CD4-positive, alpha-beta T cell treated with Interleukin-15 for 1 hour (primary cell): ENCODE data around the gene GRIK1.

Experiments used
- DNase-seq: peaks from one replicate; pipeline ENCODE4 v3.0.0-alpha.2; 2020

GRIK1 gene

DNA sequence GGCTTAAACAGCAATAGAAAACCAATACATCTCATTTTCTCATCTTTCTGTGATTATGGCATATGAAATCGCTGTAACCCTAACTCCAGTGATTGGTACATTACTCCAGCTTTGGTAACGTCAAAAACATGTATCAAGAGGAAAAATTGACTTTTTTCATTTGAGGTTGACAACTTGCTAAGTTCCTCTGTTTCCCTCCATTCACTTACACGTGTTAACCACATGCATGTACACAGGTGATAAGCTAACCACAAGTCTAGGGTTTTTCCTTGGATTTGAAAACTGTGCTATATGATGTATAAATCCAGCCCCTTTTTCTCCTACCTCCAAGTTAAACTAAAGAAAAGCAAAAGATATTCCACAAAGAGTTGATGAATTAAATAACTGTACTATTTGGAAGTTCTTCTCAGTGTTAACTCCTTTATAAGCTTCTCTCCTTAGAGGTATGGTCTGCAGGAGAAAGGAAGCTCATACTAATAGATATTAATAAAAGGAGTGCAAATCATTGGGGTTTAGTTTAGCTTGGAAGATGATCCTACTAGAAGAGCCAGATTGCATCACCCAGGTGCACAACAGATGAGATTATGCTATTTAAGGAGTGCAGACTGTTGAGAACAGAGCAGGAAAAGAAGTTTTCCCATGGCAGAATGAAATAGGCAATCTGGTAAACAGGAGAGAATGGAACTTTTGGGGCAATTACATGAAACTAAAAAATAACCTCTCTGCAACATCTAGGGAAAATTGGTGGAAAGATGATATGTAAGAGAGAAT, 277.9 kb downstream of the GRIK1 start:
- no peak for DNase-seq

DNA sequence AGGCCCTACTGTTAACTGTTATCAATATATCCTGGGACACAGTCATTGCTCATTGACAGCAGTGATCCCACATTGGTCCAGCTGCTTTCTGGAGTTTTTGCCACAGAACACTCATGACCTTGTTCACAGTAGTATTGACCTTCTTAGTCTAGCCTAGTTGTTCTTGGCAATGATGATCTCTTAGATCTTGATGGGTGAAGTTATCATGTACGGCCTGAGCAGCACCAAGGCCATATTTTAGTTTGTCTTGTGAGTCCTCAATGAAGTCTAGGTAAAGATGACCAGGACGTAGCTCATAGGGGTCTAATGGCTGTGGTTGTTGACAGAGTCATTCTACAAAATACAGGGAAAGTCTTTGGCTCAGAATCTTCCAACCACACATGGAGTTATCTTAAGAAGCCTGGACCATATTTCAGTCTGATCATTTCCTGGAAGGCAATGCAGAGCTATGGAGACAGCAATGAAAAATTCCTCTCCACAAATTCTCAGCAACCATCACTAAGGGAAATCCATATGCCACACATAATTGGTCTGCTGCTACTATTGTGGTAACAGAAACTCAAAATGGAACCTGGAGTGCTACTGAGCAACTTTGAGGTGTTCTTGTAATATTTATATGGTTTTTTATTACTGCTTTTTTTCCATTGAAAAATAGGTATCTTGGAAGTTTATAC, 279.6 kb downstream of the GRIK1 start:
- DNase-seq = no peak

DNA sequence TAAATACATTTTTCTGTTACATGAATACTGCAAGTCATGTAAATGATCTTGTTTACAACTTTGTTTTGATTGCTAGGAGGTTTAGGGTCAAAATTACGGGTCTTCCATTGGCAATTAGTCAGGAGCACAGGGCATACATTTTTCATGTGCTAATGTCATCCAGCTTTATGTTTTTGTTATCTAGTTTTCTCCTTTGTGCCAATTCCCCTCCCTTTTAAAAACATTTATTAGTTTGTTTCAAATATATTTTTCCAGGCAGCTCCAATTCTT, 280.9 kb downstream of the GRIK1 start:
- no peak for DNase-seq

DNA sequence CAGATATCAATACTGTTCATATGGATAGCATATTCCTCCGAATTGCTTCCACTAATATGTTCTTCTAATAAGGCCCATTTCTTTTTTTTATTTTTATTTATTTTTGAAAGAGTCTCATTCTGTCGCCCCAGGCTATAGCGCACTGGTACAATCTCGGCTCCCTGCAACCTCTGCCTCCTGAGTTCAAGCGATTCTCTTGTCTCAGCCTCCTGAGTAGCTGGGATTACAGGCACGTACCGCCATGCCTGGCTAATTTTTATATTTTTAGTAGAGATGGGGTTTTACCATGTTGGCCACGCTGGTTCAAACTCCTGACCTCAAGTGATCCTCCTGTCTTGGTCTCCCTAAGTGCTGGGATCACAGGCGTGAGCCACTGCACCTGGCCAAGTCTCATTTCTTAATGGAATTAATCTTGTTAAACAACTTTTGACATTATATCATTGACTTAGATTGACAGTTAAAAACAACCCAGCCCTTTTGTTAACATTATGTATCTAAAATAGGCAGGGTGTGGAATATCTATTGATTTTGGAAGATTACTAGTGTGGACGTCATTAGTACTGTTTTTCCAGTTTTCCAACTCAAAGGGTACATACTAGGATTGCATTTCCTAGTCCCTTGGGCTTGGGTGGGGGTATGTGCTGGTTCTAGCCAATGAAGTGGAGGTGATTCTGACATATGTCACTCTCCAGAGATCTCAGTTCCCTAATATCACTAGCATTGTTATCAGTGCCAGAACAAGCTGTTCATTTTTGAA, 281.4 kb downstream of the GRIK1 start:
- no peak for DNase-seq

DNA sequence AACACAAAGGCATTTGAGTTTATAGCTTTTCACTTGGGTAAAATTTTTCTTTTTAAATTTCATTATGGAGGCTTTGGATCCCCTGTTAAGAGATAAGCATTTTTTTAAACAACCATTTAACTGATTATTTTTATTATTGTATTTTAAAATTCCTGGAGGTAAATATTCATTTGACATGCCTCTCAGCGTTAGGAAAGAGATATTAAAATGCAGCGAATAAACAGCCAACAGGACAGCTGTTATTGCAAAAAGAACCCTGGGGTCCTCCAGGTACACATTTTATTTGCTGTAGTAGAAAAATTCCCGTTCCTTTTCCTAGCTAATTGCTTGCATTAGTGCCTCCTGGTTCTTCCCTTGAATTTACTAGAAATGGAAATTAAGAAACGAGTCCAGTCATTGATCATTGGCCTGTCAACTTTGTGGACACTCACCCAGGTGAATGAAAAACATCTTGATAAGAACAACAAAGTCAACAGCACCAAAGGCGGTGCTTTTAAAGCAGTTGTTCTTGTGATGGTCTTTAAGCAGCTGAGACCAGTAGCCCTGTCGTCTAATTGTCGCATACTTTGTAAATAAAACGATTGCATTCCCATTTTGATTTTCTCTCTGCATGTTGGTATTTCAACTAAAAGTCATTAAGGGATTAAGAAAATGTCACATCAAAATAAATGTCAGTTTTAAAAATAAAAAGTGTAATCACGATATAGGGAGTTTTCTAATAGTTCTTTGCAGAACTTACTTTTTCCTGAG, 282.4 kb downstream of the GRIK1 start:
- no peak for DNase-seq

DNA sequence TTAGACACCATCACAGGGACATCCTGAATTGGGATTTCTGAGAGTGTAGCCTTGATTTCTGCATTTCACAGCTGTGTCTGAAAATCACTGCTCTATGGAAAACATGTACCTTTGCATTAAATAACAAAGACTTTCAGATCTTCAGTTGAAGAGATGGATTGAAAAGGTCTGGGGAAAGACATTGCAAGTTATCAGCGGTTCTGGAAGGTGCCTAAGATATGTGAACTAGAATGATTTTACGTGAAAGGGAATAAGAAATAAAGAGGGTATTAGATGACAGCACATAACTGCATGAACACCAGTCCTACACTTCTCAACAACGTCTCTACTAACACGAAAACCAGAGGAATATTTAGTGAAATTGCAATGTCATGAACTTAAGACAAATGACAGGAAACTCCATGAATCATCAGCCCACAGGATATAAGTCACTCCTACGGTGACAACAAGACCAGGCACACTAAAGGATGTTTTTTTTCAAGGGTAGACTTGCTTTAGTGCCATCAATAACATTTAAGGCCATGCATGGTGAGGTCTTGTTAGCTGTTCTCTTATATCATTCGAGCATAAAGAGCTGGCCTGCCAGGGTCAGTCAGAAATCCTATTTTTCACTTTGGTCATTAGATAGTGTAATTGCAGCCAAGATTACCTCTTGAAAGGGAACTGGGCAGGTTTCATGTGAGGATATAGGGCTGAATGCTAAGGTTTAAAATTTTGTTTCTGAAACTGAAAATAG, 283.1 kb downstream of the GRIK1 start:
- no peak for DNase-seq

DNA sequence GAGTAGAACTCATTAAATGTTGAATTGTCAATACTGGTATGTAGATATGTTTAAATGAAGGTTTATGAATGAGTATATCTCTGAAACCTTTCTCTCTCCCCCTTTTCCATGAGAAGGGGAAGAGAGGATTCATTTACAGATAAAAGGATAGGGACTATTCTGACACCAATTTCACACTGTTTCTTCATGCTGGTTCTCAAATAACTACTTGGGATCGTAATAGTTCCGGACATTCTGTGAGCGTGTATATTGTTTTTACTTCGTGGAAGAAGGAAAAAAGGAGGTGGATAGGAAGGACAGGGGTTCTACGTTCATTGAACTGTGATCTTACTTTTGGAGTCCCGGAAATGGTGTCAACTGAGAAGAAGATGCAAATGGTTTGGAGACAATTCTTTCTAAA, 284.2 kb downstream of the GRIK1 start:
- no peak for DNase-seq

DNA sequence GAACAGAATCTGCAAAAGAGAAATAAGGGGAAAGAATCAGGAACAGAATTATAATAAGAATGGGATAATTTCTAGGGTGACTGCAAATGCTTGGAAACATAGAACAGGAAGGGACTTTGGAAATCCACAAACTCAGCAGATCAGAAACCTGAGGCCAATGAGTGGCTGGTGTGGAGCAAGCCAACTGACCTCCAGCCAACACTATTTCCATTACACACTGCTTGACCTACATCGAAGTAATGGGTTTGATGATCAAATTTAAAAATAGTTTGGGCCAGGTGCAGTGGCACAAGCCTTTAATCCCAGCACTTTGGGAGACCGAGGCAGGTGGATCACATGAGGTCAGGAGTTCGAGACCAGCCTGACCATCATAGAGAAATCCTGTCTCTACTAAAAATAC, 284.9 kb downstream of the GRIK1 start:
- no peak for DNase-seq

DNA sequence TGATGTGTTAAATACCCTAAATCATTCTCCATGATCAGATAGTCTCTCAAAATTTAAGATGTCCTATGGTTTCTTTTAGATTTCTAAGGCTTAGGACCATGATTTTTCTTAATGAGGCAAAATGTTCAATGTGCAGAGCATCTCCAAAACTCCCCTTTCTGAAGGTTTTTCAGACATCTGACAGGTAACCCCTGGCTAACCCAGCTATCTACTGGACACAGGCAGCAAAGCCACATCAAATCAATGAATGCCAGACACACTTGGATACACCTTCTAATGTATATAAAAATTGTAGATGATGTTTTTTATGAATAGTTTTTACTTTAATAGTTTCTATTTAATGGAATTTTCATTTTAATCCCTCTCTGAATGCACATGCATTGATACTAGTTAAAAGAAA, 285.6 kb downstream of the GRIK1 start:
- DNase-seq = no peak

DNA sequence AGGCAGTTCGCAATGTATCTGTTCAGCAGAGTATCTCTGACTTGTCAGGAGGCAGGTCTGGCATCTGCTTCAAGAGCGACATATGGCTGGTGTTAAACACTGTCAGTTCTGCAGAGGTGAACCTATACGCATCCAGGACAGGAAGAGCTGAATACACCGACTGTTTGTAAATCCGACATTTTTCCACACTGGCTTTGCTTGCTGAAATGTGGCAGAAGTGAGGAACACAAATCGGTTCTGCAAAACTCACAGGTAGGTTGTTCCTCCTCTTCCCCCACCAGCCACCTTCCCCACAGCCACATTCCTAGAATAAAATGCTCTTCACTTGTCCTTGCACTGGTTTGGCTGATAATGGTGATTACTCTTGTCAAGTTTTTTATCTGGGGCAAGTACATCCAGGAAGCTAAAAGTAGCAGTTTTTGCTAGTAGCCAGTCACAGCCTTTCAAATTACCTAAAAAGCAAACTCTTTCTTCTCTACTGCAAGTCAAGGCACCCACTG, 289.2 kb downstream of the GRIK1 start:
- no peak for DNase-seq

DNA sequence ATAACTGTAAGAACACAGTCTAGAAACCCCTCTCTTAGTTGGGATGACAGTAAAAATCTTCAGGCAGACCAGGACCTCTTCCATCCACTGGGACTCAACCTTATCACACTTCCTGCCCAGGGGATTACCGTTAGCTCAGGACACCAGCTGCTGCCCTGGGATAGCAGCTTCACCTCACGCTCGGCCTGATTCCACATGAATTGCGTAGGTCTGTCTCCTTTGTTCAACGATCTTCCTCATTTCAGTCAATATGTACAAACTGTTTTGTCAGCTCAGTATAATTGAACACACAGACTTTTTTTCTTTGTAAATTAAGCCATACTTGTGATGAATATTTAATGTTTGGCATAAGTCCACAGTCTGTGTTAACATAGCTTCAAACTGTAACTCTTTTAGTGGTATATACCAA, 290.4 kb downstream of the GRIK1 start:
- no peak for DNase-seq

DNA sequence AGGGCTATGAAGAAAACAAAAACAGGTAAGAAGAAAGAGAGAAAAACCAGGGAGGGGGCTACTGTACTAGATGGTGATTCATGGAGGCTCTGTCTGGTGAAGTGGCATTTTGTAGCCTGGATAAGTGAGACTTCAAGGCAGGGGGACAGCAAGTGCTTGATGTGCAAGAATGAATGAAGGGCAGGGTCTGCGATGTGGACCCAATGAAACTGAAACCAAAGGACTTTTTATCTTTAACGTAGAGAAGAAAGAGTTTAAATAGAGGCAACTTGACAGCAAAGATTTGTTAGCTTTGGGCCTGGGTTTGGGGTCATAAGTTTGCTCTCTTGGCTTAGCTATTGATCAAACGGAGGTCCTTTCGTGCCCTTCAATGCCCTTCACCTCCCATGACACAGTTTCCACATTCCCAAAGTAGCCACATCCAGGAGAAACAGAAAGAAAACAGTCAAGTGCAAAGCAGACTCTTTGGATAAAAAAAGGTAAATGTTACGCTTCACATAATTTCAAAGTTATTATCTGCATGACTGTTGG, 291.0 kb downstream of the GRIK1 start:
- no peak for DNase-seq

DNA sequence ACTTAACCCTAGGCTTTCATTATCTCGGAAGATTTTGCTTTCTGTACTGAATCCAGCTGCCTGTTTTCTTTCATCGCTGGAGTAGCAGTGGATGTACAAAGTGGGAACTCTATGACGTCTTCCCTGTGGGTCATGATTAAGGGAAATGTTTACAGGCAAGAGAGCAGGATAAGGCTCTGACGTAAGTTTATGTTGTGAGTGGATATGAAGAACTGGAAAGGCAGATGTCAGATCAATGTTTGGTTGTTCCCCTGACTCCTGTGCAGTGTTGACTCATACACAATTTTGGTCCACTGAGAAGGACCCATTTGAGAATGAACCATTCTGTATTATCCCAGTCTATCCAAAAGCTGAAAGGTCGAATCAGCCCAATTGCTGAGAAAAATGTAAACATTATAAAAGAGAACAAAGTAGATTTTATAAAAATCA, 292.4 kb downstream of the GRIK1 start:
- no peak for DNase-seq

DNA sequence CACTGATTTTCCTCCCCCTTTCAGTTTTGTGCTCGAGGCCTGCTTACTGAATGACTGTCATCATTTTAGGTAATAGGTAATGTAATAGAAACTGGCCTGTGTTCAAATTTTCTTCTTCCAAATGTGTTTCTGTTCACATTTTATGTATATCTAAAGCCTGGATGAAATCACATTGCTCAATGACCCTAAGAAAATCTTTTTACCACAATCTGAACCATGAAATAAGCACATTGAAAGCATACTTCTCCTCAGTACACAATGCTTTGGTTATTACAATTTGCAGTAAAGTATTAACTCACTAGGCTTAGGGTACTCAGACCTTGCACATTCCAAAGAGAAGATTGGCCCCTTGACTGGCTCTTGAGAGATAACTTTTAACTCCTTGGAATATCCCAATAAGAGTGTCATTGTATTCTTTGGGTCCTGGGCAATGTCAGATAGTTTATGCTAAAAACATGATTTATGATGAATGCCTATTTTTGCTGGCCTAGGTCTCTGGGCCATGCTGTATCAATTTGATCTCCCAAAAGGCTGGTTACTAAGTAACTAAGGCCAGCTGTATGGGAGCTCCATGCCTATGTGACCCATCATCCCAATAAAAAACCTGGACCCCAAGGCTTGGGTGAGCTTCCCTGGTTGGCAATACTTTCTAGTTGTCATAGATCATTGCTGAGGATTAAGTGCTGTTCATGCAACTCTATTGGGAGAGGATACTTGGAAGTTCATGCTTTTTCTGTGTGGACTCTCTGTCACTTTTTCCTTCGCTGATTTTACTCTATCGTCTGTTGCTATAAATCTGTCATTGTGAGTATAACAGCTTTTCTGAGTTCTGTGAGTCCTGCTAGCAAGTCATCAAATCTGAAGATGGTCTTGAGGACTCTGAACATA, 293.9 kb downstream of the GRIK1 start:
- DNase-seq = no peak

DNA sequence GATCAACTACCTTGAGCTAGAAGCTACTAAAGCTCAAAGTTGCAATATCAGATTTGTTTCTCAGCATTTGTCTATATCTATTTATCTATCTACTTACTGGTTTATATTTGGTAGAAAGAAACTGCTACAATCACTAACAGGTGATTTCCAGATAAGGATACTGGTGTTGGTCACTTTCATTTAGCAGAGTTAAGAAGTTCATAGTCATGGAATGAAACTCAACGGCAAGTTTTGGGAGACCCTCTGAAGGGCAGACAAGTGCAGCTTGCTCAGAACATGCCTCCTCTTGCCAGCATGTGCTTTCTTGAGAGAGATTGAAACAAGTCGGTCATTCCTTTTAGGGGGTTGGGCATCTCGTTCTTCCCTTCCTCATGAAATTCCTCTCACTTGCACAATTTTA, 296.5 kb downstream of the GRIK1 start:
- DNase-seq = no peak

DNA sequence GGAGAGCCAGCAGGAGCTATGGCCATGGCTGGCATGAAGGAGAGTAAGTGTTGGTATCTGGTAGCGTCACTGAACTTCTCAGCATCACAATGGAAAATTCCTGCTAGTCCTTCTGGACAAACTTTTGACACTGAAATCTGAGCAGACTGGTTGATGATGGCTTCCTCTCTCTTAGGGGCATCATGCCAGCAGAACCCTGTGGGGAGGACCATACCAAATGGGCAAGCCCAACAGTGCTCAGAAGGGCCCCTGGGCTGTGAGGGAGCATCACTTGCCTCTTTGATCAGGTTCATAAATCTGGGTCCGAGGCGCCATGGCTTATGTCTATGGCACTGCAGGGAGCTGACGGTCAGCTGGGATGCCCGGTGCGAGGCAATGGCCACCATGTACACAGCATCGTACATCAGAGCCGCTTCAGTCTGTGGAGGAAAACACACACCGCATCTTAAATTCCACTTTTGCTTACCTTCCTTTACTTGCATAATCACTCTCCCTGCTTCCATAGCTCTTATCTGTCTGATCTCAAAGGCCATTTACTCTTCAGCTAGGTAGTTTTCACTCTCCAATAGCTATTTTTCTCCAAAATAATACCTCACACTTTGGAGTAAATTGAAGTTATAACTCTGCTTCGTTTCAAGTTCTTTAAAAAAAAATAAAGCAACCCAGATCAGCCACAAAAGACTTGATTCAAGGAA, 297.1 kb downstream of the GRIK1 start:
- DNase-seq = no peak

DNA sequence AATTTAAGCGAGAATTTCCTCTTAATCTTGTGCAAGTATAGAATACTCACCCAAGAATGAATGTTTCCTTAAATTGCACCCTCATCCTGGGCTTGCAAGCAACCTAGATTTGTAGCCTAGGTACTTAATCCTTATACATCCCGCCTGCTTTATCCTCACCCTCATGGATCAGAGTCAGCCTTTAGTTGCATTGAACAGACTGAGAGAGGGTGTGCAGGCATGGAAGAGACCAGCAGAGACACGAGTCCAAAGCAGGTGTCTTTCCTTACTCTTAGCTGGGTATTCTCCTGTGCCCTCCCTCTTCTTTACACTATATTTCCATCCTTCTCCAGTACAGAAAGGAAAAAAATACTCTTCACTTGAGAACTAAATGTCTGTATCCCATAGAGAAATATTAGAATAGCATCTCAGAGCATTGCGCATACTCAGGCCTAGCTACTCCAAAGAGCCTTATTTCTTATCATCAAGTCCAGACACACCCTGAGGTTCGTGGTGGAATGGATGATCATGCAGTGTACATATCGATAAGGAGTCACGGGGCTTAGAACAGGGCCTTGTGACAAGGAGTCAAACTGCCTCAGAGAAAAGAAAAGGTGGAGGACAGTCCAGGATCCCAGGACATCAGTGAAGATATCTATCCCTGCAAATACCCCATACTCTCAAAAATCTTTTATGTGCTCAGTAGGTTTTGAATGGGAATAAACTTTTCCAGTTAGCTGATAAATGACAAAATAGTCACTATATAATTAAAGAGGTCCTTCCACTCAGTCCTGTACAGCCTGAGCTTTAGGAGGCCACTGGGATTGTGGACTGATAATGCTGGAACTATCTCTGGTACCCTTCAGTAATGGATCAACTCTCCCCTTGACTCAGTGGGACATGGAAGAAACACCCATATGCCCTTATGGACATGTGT, 297.9 kb downstream of the GRIK1 start:
- no peak for DNase-seq

DNA sequence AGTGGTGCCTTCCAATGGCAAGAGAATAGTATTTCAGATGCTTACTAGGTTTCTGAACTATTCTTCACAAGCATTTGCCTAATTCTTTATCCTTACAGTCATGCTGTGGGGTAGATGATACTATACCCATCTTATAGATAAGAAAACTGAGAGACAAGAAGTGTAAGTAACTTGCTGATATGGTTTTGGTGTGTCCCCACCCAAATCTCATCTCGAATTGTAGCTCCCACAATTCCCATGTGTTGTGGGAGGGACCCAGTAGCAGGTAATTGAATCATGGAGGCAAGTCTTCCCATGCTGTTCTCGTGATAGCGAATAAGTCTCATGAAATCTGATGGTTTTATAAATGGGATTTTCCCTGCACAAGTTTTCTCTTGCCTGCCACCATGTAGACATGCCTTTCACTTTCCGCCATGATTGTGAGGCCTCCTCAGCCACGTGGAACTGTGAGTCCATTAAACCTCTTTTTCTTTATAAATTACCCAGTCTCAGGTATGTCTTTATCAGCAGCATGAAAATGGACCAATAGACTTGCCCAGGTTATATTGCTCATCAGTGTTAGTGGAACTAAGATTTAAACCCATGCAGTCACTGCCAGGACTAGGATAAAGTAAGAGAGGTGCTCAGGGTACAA, 298.7 kb downstream of the GRIK1 start:
- DNase-seq = no peak

DNA sequence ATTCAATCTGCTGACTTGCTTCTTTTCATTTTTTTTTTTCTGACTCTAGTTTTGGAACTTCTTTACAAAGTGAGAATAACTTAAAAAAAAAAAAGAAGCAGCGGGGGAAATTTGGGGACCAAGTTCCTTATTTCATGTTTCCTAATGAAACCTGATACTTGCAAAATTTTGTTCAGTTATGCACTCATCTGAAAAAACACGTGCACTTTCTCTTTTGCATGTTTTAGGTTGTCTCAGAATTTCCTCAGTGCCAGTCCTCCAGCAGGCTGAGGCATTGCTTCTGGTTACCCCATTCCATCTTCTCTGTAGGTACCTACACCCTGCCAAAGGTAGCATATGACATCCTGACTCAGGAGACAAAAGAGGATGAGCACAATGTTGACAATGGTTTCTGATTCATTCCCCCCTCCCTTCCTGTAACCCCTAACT, 299.7 kb downstream of the GRIK1 start:
- DNase-seq = no peak
